ENCODE results near the gene MTA3.

DNA sequence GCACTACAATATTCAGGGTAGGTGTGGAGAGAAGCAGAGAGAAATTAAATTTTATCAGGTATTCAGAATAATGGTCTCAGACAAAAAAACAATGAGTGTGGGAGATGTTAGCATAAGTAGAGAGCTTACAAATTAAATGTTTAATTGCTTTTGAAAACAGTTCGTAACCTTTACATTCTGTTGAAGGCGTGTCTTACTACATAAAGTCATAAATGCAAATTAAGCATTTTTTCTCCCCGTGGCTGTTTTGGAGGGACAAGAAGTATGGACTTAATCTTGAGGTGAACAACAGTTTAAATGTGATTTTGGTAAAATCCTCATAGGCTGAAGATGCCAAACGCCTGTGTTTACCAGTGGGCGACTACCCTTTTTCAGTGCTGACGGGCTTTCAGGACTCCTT, 139.7 kb downstream of the MTA3 start:
- TF ChIP-seq, protein P1, sequence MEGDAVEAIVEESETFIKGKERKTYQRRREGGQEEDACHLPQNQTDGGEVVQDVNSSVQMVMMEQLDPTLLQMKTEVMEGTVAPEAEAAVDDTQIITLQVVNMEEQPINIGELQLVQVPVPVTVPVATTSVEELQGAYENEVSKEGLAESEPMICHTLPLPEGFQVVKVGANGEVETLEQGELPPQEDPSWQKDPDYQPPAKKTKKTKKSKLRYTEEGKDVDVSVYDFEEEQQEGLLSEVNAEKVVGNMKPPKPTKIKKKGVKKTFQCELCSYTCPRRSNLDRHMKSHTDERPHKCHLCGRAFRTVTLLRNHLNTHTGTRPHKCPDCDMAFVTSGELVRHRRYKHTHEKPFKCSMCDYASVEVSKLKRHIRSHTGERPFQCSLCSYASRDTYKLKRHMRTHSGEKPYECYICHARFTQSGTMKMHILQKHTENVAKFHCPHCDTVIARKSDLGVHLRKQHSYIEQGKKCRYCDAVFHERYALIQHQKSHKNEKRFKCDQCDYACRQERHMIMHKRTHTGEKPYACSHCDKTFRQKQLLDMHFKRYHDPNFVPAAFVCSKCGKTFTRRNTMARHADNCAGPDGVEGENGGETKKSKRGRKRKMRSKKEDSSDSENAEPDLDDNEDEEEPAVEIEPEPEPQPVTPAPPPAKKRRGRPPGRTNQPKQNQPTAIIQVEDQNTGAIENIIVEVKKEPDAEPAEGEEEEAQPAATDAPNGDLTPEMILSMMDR (IDR thresholded peaks at IDR 0.05) = no peak
- no peak for TF ChIP-seq POLR2A (IDR thresholded peaks at IDR 0.05)
